ENCODE results near the gene ALPL.

DNA sequence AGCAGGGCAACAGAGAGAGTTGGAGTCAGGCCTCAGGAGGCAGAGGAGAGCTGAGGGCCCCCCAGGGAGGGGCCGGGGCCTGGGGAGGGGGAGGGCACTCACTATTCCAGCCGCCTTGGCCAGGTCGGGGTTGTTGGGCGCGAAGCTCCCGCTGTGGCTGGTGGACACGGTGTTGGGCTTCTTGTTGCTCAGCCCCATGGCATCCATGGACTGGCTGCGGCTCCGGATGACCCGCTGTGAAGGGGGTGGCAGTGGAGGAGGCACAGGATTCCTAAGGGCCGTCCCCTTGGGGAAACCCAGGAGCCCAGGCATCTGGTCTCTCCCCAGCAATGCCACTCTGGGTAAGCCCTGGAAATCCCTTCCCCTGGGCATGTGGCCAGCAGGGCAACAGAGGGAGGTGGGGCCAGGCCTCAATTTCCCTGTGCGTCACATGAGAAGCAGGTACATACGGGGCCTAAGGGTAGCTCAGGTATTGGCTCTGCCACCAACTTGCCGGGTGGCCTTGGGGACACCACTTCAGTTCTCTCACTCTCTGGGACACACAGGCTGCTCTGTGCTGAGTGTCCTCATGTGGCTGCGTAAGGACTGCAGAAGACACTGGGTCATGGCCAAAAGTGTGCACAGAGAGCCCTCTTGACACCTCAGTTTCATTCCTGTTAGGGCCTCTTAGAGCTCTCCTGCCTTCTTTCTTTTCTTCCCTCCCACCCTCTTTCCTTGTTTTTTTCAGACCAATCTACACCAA lies 96.9 kb downstream of the ALPL start:
- TF ChIP-seq, protein P1, sequence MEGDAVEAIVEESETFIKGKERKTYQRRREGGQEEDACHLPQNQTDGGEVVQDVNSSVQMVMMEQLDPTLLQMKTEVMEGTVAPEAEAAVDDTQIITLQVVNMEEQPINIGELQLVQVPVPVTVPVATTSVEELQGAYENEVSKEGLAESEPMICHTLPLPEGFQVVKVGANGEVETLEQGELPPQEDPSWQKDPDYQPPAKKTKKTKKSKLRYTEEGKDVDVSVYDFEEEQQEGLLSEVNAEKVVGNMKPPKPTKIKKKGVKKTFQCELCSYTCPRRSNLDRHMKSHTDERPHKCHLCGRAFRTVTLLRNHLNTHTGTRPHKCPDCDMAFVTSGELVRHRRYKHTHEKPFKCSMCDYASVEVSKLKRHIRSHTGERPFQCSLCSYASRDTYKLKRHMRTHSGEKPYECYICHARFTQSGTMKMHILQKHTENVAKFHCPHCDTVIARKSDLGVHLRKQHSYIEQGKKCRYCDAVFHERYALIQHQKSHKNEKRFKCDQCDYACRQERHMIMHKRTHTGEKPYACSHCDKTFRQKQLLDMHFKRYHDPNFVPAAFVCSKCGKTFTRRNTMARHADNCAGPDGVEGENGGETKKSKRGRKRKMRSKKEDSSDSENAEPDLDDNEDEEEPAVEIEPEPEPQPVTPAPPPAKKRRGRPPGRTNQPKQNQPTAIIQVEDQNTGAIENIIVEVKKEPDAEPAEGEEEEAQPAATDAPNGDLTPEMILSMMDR (IDR thresholded peaks at IDR 0.05): no peak
- no peak for TF ChIP-seq POLR2A (IDR thresholded peaks at IDR 0.05)

Data from uterus (tissue), 2 donors.